WTC11 (cell line): Measurements from ENCODE around the gene SMIM20. TPM values are rescaled to one million over a fixed set of nuclear protein-coding genes. Genes with fewer than 3 reads are reported as not detected.

Experiments
- ATAC-seq: fragments of 200-7000 bp; cut with Tn5 transposase; 2 replicates; pipeline ENCODE4 v1.10.0; 2021; ENCODE audit warnings: mild to moderate bottlenecking, moderate library complexity
- CTCF ChIA-PET: fragments of 300-600 bp; sonication (Branson Sonifier 250); formaldehyde crosslinking; loops from one replicate; lab custom pipeline; 2021; ENCODE audit warnings: antibody characterized with exemption; lab: Charles Lee
- POLR2A ChIA-PET: fragments of 350-600 bp; sonication (Branson Sonifier 250); formaldehyde crosslinking; loops from one replicate; lab custom pipeline; 2021; ENCODE audit warnings: antibody characterized with exemption; lab: Charles Lee
- DNase-seq: peaks from one replicate; pipeline ENCODE4 v3.0.0; 2021; ENCODE audit warnings: low spot score
- H3K27ac Mint-ChIP-seq: 2 replicates; pipeline ENCODE4 v1.8.0; 2021; ENCODE audit warnings: mixed read lengths
- H3K27me3 Mint-ChIP-seq: 2 replicates; pipeline ENCODE4 v1.8.0; 2021; ENCODE audit warnings: low read depth, mild to moderate bottlenecking, moderate library complexity, mixed read lengths
- H3K36me3 Mint-ChIP-seq: 2 replicates; pipeline ENCODE4 v1.8.0; 2021; ENCODE audit warnings: mixed read lengths
- H3K4me1 Mint-ChIP-seq: 2 replicates; pipeline ENCODE4 v1.8.0; 2022; ENCODE audit warnings: mixed read lengths
- H3K4me3 Mint-ChIP-seq: 2 replicates; pipeline ENCODE4 v1.8.0; 2021; ENCODE audit warnings: mild to moderate bottlenecking, moderate library complexity, mixed read lengths
- H3K9me3 Mint-ChIP-seq: 2 replicates; pipeline ENCODE4 v1.8.0; 2021; ENCODE audit warnings: mixed read lengths
- ATF1 ChIP-seq: sonication (generic); formaldehyde crosslinking; IDR thresholded peaks from 2 replicates; pipeline ENCODE4 v1.8.1; 2023; ENCODE audit warnings: mild to moderate bottlenecking, moderate library complexity, missing genetic modification reagents
- CREB1 ChIP-seq: sonication (generic); formaldehyde crosslinking; IDR thresholded peaks from 2 replicates; pipeline ENCODE4 v1.8.0; 2023; ENCODE audit warnings: mild to moderate bottlenecking, missing genetic modification reagents
- EMX1 ChIP-seq: fragments of 250-450 bp; sonication (Bioruptor Pico); IDR thresholded peaks from 2 replicates; pipeline ENCODE4 v1.8.0; 2021; ENCODE audit warnings: mild to moderate bottlenecking
- GRHL2 ChIP-seq: fragments of 250-450 bp; sonication (Bioruptor Pico); IDR thresholded peaks from 2 replicates; pipeline ENCODE4 v1.8.0; 2022; ENCODE audit warnings: mild to moderate bottlenecking, moderate library complexity; ENCODE audit not compliant: insufficient replicate concordance, severe bottlenecking
- HMGA2 ChIP-seq: fragments of 250-450 bp; sonication (Bioruptor Pico); IDR thresholded peaks from 2 replicates; pipeline ENCODE4 v1.4.0; 2021; ENCODE audit warnings: mild to moderate bottlenecking, moderate library complexity
- IRF2 ChIP-seq: sonication (generic); formaldehyde crosslinking; IDR thresholded peaks from 2 replicates; pipeline ENCODE4 v1.8.0; 2022; ENCODE audit warnings: low read depth, missing genetic modification reagents, borderline replicate concordance
- JUN ChIP-seq: sonication (generic); formaldehyde crosslinking; IDR thresholded peaks from 2 replicates; pipeline ENCODE4 v1.8.0; 2023; ENCODE audit warnings: mild to moderate bottlenecking, missing genetic modification reagents
- MAX ChIP-seq: sonication (generic); formaldehyde crosslinking; IDR thresholded peaks from 2 replicates; pipeline ENCODE4 v1.8.0; 2022; ENCODE audit warnings: mild to moderate bottlenecking, missing genetic modification reagents
- MYBL2 ChIP-seq: sonication (generic); formaldehyde crosslinking; IDR thresholded peaks from 2 replicates; pipeline ENCODE4 v1.8.1; 2023; ENCODE audit warnings: mild to moderate bottlenecking, moderate library complexity, missing genetic modification reagents
- NFATC4 ChIP-seq: fragments of 250-450 bp; sonication (Bioruptor Pico); IDR thresholded peaks from 2 replicates; pipeline ENCODE4 v1.9.0; 2021; ENCODE audit warnings: mild to moderate bottlenecking
- NFE2L1 ChIP-seq: sonication (generic); formaldehyde crosslinking; IDR thresholded peaks from 2 replicates; pipeline ENCODE4 v1.8.1; 2023; ENCODE audit warnings: missing genetic modification reagents
- NR1H2 ChIP-seq: sonication (generic); formaldehyde crosslinking; IDR thresholded peaks from 2 replicates; pipeline ENCODE4 v1.9.0; 2021; ENCODE audit warnings: mild to moderate bottlenecking, moderate library complexity, missing genetic modification reagents
- NR3C1 ChIP-seq: sonication (generic); formaldehyde crosslinking; conservative IDR thresholded peaks from 2 replicates; pipeline ENCODE4 v1.8.1; 2023; ENCODE audit warnings: low read depth, mild to moderate bottlenecking, missing genetic modification reagents
- SMAD3 ChIP-seq: sonication (generic); formaldehyde crosslinking; IDR thresholded peaks from 2 replicates; pipeline ENCODE4 v1.8.0; 2022; ENCODE audit warnings: missing genetic modification reagents, mild to moderate bottlenecking, borderline replicate concordance
- TCF7 ChIP-seq: sonication (generic); formaldehyde crosslinking; IDR thresholded peaks from 2 replicates; pipeline ENCODE4 v1.8.0; 2022; ENCODE audit warnings: mild to moderate bottlenecking, low read depth, missing genetic modification reagents, moderate library complexity
- TEAD1 ChIP-seq: sonication (generic); formaldehyde crosslinking; IDR thresholded peaks from 2 replicates; pipeline ENCODE4 v1.8.0; 2022; ENCODE audit warnings: mild to moderate bottlenecking, missing genetic modification reagents
- ZNF121 ChIP-seq: sonication (generic); formaldehyde crosslinking; IDR thresholded peaks from 2 replicates; pipeline ENCODE4 v1.8.0; 2023; ENCODE audit warnings: missing genetic modification reagents
- ZNF138 ChIP-seq: sonication (generic); formaldehyde crosslinking; conservative IDR thresholded peaks from 2 replicates; pipeline ENCODE4 v1.8.1; 2022; ENCODE audit warnings: mild to moderate bottlenecking, moderate library complexity, missing genetic modification reagents
- ZNF219 ChIP-seq: sonication (generic); formaldehyde crosslinking; IDR thresholded peaks from 2 replicates; pipeline ENCODE4 v1.8.0; 2023; ENCODE audit warnings: missing genetic modification reagents, mild to moderate bottlenecking, borderline replicate concordance
- ZNF232 ChIP-seq: sonication (generic); formaldehyde crosslinking; IDR thresholded peaks from 2 replicates; pipeline ENCODE4 v1.8.0; 2022; ENCODE audit warnings: mild to moderate bottlenecking, missing genetic modification reagents
- ZNF396 ChIP-seq: fragments of 250-450 bp; sonication (Bioruptor Pico); IDR thresholded peaks from 2 replicates; pipeline ENCODE4 v1.8.0; 2021; ENCODE audit warnings: mild to moderate bottlenecking, moderate library complexity, borderline replicate concordance
- ZNF416 ChIP-seq: fragments of 250-450 bp; sonication (Bioruptor Pico); IDR thresholded peaks from 2 replicates; pipeline ENCODE4 v1.9.0; 2021; ENCODE audit warnings: mild to moderate bottlenecking, inconsistent platforms
- total RNA-seq: library from RNA; stranded (reverse); gene quantifications from 3 replicates; pipeline ENCODE4 v1.2.3, GENCODE V29; 2021
- TF ChIP-seq, protein P1 (sequence below): fragments of 250-450 bp; sonication (Bioruptor Pico); IDR thresholded peaks from 2 replicates; pipeline ENCODE4 v1.9.0; 2021; ENCODE audit warnings: moderate library complexity, mild to moderate bottlenecking, inconsistent platforms, borderline replicate concordance
- TF ChIP-seq, protein P2 (sequence below): sonication (generic); formaldehyde crosslinking; IDR thresholded peaks from 2 replicates; pipeline ENCODE4 v1.8.0; 2022; ENCODE audit warnings: mild to moderate bottlenecking, missing genetic modification reagents

Gene SMIM20
- total RNA-seq, 1 experiment from 2014 or later: 39.4 TPM

DNA sequence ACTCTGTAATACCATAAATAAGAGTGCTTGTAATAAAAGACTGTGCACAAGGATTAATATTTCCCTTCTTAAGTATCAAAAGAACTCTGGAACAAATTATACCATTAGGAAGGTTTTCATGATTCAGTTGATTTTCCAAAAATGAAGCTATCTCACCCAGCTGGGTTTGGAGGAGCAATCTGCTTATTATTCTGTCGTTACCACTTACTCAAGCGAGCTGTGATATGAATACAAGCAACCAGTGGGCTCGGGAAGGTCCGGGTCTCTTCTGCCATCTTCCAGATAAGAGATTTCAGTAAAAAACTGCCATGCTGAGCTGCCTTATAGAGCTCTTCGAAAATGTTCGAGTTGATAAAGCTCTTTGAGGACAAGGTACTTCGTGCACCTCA is 15.3 kb downstream of the SMIM20 start (continued):
- TF ChIP-seq ZNF232 (CRISPR knock-in tag) (no peak), TEAD1 (CRISPR knock-in tag) (no peak)

DNA sequence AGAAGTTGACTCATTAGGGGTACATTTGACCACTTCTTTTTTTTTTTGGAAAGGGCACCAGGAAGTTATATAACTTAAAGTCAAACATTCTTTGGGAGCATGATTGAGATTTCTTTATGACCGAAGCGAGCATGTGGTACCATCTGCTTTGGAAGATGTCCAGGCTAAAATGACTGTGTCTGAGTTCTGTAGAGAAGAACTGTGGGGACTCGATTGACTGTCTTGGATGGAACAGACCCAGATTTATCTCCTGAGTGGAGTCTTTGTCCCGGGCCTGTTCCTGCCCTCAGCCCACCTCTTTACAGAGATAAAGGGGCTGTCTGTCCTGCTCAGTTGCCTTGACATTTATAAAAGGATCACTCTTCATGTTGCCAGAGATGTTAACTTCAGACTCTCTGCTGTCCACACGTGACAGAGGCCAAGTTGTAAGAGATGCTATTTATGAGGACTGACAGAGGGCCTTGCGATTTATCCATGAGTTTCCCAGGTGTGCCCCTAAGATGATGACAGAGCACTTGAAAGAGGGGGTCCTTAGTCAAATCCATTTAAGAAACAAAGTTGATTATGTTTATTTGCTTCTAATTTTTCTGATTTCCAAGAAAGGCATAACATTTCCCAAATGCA is 16.8 kb downstream of the SMIM20 start:
- Mint-ChIP-seq H3K27me3 (no peaks in the 10 kb centered on the region), H3K27ac (no peak overlapping the region), H3K4me3 (no peak overlapping the region), H3K9me3 (no peaks in the 10 kb centered on the region), H3K36me3 (peaks cover 7% of the 10 kb centered on the region; the same call in 1 of the 2 replicates), H3K4me1 (peaks cover 9% of the 10 kb centered on the region)
- no peak for TF ChIP-seq CREB1 (CRISPR knock-in tag)
- no peak for TF ChIP-seq NFATC4 (CRISPR knock-in tag)
- no peak for TF ChIP-seq HMGA2
- TF ChIP-seq ZNF219 (CRISPR knock-in tag): no peak
- TF ChIP-seq ATF1 (CRISPR knock-in tag): no peak
- TF ChIP-seq, protein P1, sequence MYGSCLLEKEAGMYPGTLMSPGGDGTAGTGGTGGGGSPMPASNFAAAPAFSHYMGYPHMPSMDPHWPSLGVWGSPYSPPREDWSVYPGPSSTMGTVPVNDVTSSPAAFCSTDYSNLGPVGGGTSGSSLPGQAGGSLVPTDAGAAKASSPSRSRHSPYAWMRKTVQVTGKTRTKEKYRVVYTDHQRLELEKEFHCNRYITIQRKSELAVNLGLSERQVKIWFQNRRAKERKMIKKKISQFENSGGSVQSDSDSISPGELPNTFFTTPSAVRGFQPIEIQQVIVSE (CRISPR knock-in tag): no peak
- ChIA-PET CTCF (no interaction called here), POLR2A (no interaction called here)
- no peak for ATAC-seq
- no peak for DNase-seq

- DNase-seq (no peak), ATAC-seq (no peak)
- Mint-ChIP-seq H3K4me1 (no peaks in the 10 kb centered on the region), H3K27me3 (no peaks in the 10 kb centered on the region; the same call in 1 of the 2 replicates), H3K9me3 (peaks cover 18% of the 10 kb centered on the region), H3K4me3 (no peak overlapping the region), H3K27ac (no peak overlapping the region), H3K36me3 (no peaks in the 10 kb centered on the region)
- TF ChIP-seq ZNF416 (CRISPR knock-in tag) (no peak), ZNF138 (CRISPR knock-in tag) (no peak), ZNF121 (no peak), NFATC4 (CRISPR knock-in tag) (no peak), TEAD1 (CRISPR knock-in tag) (no peak), ZNF396 (CRISPR knock-in tag) (no peak), ZNF219 (CRISPR knock-in tag) (no peak), MYBL2 (CRISPR knock-in tag) (no peak)
- POLR2A ChIA-PET: no interaction called here
- CTCF ChIA-PET: interaction anchor here (0.8 kb wide), 1 partner anchor 1238 kb away, joined by 3 read pairs; no protein-coding TSS in a partner anchor
These were observed 22.7 kb downstream of the SMIM20 start for GRCh38 chr4:25936696-25937095.

DNA sequence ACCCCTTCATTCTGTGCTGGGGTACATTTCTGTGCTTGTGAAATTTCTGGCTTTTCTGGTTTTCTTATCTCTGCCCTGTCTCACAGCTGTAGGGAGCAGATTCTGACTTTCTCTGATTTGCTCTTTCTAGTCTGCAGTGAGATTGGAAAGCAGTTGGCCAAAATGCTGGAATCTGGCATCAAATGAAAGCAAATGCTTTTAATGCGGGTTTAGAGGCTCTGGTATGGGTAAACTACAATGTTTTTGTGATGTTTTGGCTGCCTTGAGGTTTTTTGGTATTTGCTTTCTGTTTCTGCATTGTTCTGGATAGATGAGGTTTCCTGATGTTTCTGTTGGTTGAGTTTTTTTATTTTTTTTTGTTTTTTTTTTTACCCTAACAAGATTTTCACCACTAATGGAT is 23.8 kb downstream of the SMIM20 start:
- H3K9me3 Mint-ChIP-seq: peaks cover 18% of the 10 kb centered on the region
- no peaks in the 10 kb centered on the region; the same call in 1 of the 2 replicates for H3K27me3 Mint-ChIP-seq
- no peak overlapping the region for H3K27ac Mint-ChIP-seq
- ATAC-seq: no peak
- H3K4me1 Mint-ChIP-seq: no peaks in the 10 kb centered on the region
- no peaks in the 10 kb centered on the region for H3K36me3 Mint-ChIP-seq
- POLR2A ChIA-PET: no interaction called here
- DNase-seq: no peak
- TF ChIP-seq NFE2L1 (CRISPR knock-in tag) (no peak), EMX1 (no peak), NR3C1 (no peak), ZNF232 (CRISPR knock-in tag) (no peak), MAX (CRISPR knock-in tag) (no peak), IRF2 (CRISPR knock-in tag) (no peak), SMAD3 (CRISPR knock-in tag) (no peak), JUN (CRISPR knock-in tag) (no peak), GRHL2 (CRISPR knock-in tag) (no peak), TCF7 (CRISPR knock-in tag) (no peak), NR1H2 (CRISPR knock-in tag) (no peak)
- TF ChIP-seq, protein P1 (CRISPR knock-in tag): no peak
- TF ChIP-seq, protein P2, sequence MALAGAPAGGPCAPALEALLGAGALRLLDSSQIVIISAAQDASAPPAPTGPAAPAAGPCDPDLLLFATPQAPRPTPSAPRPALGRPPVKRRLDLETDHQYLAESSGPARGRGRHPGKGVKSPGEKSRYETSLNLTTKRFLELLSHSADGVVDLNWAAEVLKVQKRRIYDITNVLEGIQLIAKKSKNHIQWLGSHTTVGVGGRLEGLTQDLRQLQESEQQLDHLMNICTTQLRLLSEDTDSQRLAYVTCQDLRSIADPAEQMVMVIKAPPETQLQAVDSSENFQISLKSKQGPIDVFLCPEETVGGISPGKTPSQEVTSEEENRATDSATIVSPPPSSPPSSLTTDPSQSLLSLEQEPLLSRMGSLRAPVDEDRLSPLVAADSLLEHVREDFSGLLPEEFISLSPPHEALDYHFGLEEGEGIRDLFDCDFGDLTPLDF (CRISPR knock-in tag): no peak
- CTCF ChIA-PET: no interaction called here
- no peak overlapping the region for H3K4me3 Mint-ChIP-seq
